ENCODE data around the gene ICA1L. TPM values are rescaled to one million over a fixed set of nuclear protein-coding genes. Genes with fewer than 3 reads are reported as not detected.

Gene ICA1L
- total and polyA plus RNA-seq, 10 donors, result 0.67 to 6.7 (median 2.2) TPM

DNA sequence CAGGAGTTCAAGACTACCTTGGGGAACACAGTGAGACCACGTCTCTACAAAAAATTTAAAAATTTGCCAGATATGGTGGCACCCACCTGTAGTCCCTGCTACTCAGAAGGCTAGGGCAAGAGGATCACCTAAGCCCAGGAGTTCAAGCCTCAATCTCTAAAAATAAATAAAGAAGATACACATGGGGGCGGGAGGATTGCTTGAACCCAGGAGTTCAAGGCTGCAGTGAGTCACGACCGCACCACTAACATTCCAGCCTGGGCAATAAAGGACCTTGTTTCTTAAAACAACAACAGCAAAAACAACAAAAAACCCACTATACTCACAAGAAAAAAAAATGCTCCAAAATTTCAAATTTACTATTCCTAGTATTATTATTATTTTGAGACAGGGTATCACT, 10.0 kb upstream of the ICA1L start:
- intact Hi-C loops (cut with DNase I; ENCODE audit: low total_unique reads), result no loop called here
- peaks cover 0 to 77% (median 25%) of the 10 kb centered on the region in 6 donors for H3K36me3 ChIP-seq
- 91 to 95% (median 94%) methylated on average over 4 of the region's 4 CpGs for WGBS, 5 donors
- no peak overlapping the region for H3K27ac ChIP-seq
- TF ChIP-seq POLR2AphosphoS5 (IDR thresholded peaks at IDR 0.05) (no peak), POLR2A (IDR thresholded peaks at IDR 0.05) (no peak)
- TF ChIP-seq, protein P1, sequence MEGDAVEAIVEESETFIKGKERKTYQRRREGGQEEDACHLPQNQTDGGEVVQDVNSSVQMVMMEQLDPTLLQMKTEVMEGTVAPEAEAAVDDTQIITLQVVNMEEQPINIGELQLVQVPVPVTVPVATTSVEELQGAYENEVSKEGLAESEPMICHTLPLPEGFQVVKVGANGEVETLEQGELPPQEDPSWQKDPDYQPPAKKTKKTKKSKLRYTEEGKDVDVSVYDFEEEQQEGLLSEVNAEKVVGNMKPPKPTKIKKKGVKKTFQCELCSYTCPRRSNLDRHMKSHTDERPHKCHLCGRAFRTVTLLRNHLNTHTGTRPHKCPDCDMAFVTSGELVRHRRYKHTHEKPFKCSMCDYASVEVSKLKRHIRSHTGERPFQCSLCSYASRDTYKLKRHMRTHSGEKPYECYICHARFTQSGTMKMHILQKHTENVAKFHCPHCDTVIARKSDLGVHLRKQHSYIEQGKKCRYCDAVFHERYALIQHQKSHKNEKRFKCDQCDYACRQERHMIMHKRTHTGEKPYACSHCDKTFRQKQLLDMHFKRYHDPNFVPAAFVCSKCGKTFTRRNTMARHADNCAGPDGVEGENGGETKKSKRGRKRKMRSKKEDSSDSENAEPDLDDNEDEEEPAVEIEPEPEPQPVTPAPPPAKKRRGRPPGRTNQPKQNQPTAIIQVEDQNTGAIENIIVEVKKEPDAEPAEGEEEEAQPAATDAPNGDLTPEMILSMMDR (IDR thresholded peaks at IDR 0.05 in 8 of 11, conservative IDR thresholded peaks at IDR 0.05 in 3 of 11), result no peak
- H3K4me3 ChIP-seq, result no peak overlapping the region
- DNase-seq, result no peak
- no peaks in the 10 kb centered on the region for H3K27me3 ChIP-seq (replicated peaks in 1 of 7)
- no peaks in the 10 kb centered on the region for H3K9me3 ChIP-seq
- peaks cover 0 to 5% (median 0%) of the 10 kb centered on the region in 6 donors for H3K4me1 ChIP-seq

DNA sequence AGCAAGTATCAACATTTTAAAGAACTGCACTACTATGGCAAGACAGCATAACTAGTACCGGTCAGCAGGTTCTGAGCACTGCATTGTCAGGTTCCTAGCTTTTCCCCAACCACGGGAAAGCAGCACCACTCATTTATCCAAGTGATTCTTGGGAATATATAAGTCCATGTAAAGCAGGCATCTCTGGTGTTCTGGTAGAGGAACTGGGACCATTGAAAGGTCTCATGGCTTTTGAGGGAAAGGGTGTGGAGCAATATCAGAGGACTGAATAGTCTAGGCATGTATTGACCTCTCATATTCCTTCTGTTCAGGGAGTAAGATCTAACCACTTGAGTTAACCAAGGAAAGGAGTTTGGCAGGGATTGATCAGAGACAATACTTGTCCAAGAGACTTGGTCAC, 6.1 kb upstream of the ICA1L start:
- H3K27ac ChIP-seq, result no peak overlapping the region
- intact Hi-C loops (cut with DNase I; ENCODE audit: low total_unique reads), result no loop called here
- H3K4me3 ChIP-seq, result no peak overlapping the region
- WGBS, 5 donors, result 89 to 100% (median 97%) methylated on average over 2 of the region's 2 CpGs
- H3K36me3 ChIP-seq, result peaks cover 0 to 40% (median 14%) of the 10 kb centered on the region in 6 donors
- no peaks in the 10 kb centered on the region for H3K9me3 ChIP-seq
- no peaks in the 10 kb centered on the region for H3K27me3 ChIP-seq (replicated peaks in 1 of 7)
- no peak for DNase-seq
- H3K4me1 ChIP-seq, result no peaks in the 10 kb centered on the region
- TF ChIP-seq POLR2A (IDR thresholded peaks at IDR 0.05) (no peak), POLR2AphosphoS5 (IDR thresholded peaks at IDR 0.05) (no peak)
- TF ChIP-seq, protein P1 (IDR thresholded peaks at IDR 0.05 in 8 of 11, conservative IDR thresholded peaks at IDR 0.05 in 3 of 11), result no peak

DNA sequence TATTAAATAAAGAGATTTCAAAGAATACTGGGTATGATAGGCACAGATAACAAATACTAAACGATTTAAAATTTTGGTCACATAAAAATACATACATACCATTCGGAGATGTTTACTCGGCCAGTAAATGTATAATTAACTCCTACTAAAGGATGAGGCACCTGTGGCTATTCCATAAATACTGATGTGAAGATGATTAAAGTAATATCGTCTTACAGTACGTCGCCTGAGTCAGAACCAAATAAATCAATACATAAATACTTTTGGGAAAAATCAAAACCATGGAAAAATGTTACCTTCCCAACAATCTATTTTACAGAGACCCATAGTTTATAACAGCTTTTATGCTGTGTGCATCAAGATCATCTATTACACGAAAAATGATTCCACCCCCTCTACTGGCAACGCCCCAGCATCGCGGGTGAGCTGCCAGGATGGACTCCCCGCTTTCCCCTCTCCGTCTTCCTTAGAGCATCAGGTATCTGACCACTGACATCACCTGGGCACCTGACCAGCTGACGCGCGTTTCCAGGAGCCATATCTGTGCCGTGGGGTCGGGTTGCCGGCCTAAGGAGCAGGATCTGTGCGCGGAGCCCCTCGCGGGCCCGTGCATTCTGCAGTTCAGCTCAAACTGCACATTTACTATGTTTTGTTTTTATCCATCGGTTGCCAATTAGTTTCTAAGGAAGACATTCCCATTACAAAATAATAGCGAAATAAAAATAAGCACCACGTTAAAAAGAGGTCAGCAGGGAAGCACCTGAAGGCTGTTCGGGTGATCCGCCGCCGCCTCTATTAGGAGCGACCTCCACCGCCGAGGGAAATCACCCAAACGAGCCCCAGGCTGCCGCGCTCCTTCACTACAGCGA, 901 bp downstream of the ICA1L start:
- H3K4me1 ChIP-seq, result peaks cover 0 to 22% (median 8%) of the 10 kb centered on the region in 6 donors
- peak overlapping the region; percentile 11 to 75 (median 56) for H3K27ac ChIP-seq
- 5 to 6% (median 6%) methylated on average over 37 of the region's 37 CpGs for WGBS, 5 donors
- peak overlapping the region; percentile 84 to 99 (median 95) for H3K4me3 ChIP-seq
- peaks cover 0 to 6% (median 0%) of the 10 kb centered on the region in 7 donors for H3K27me3 ChIP-seq (replicated peaks in 1 of 7)
- intact Hi-C loops (cut with DNase I; ENCODE audit: low total_unique reads), result loop anchor here (5.0 kb wide), 1 partner anchor 283 kb away; no protein-coding TSS in a partner anchor
- H3K36me3 ChIP-seq, result no peaks in the 10 kb centered on the region
- peak; percentile 84 for DNase-seq
- no peak for TF ChIP-seq POLR2A (IDR thresholded peaks at IDR 0.05)
- TF ChIP-seq POLR2AphosphoS5 (IDR thresholded peaks at IDR 0.05), result peak in 1 of 3 donors; percentile 33
- TF ChIP-seq, protein P1 (IDR thresholded peaks at IDR 0.05 in 8 of 11, conservative IDR thresholded peaks at IDR 0.05 in 3 of 11), result peak; percentile 35 to 71 (median 57)
- no peaks in the 10 kb centered on the region for H3K9me3 ChIP-seq

DNA sequence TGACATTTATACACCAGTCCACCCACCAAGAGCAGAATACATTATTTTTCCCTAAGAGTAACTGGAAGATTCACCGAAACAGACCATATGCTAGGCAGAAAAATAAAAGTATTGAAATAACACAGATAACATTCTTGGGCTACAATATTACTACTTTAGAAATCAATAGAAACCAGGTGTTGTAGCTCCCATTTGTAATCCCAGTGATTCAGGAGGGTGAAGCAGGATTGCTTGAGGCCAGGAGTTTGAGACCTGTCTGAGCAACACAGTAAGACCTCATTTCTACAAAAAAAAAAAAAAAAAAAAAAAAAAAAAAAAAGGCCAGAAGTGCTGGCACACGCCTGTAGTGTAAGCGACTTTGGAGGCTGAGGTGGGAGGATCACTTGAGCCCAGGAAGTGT, 9.6 kb downstream of the ICA1L start:
- no peaks in the 10 kb centered on the region for H3K27me3 ChIP-seq (replicated peaks in 1 of 7)
- 88 to 99% (median 96%) methylated on average over 3 of the region's 3 CpGs for WGBS, 5 donors
- no peak overlapping the region for H3K27ac ChIP-seq
- no peaks in the 10 kb centered on the region for H3K9me3 ChIP-seq
- no peak for DNase-seq
- TF ChIP-seq, protein P1 (IDR thresholded peaks at IDR 0.05 in 8 of 11, conservative IDR thresholded peaks at IDR 0.05 in 3 of 11), result no peak
- no peak for TF ChIP-seq POLR2AphosphoS5 (IDR thresholded peaks at IDR 0.05)
- TF ChIP-seq POLR2A (IDR thresholded peaks at IDR 0.05), result no peak
- intact Hi-C loops (cut with DNase I; ENCODE audit: low total_unique reads), result no loop called here
- no peaks in the 10 kb centered on the region for H3K4me1 ChIP-seq
- H3K4me3 ChIP-seq, result no peak overlapping the region
- no peaks in the 10 kb centered on the region for H3K36me3 ChIP-seq

All from spleen (tissue), 11 donors.